ENCODE results near the gene RNF224.

DNA sequence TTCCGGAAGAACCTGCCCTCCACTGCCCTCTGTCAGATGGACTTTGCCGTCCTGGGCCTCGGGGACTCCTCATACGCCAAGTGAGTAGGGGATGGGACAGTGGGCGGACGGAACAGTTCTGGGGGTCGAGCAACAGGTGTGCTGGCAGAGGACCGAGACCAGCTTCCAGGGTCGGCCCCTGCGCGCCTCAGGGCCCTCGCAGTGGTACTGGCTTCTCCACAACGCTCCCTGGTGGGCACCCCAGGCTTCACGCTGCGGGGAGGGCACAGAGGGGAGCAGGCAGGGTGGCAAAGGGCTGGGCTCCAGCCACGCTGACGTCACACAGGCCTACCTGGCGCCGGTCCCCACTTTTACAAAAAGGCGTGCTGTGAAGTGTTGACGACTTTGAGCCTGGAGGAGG, 14.8 kb upstream of the RNF224 start:
- TF ChIP-seq, protein P1, sequence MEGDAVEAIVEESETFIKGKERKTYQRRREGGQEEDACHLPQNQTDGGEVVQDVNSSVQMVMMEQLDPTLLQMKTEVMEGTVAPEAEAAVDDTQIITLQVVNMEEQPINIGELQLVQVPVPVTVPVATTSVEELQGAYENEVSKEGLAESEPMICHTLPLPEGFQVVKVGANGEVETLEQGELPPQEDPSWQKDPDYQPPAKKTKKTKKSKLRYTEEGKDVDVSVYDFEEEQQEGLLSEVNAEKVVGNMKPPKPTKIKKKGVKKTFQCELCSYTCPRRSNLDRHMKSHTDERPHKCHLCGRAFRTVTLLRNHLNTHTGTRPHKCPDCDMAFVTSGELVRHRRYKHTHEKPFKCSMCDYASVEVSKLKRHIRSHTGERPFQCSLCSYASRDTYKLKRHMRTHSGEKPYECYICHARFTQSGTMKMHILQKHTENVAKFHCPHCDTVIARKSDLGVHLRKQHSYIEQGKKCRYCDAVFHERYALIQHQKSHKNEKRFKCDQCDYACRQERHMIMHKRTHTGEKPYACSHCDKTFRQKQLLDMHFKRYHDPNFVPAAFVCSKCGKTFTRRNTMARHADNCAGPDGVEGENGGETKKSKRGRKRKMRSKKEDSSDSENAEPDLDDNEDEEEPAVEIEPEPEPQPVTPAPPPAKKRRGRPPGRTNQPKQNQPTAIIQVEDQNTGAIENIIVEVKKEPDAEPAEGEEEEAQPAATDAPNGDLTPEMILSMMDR (conservative IDR thresholded peaks at IDR 0.05; ENCODE audit: low read depth in 2 of 2), result peak in 1 of 2 experiments; percentile 45; a peak in 2 of 4 replicates
- TF ChIP-seq, protein P2, sequence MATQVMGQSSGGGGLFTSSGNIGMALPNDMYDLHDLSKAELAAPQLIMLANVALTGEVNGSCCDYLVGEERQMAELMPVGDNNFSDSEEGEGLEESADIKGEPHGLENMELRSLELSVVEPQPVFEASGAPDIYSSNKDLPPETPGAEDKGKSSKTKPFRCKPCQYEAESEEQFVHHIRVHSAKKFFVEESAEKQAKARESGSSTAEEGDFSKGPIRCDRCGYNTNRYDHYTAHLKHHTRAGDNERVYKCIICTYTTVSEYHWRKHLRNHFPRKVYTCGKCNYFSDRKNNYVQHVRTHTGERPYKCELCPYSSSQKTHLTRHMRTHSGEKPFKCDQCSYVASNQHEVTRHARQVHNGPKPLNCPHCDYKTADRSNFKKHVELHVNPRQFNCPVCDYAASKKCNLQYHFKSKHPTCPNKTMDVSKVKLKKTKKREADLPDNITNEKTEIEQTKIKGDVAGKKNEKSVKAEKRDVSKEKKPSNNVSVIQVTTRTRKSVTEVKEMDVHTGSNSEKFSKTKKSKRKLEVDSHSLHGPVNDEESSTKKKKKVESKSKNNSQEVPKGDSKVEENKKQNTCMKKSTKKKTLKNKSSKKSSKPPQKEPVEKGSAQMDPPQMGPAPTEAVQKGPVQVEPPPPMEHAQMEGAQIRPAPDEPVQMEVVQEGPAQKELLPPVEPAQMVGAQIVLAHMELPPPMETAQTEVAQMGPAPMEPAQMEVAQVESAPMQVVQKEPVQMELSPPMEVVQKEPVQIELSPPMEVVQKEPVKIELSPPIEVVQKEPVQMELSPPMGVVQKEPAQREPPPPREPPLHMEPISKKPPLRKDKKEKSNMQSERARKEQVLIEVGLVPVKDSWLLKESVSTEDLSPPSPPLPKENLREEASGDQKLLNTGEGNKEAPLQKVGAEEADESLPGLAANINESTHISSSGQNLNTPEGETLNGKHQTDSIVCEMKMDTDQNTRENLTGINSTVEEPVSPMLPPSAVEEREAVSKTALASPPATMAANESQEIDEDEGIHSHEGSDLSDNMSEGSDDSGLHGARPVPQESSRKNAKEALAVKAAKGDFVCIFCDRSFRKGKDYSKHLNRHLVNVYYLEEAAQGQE (IDR thresholded peaks at IDR 0.05; ENCODE audit: unreplicated experiment), result no peak
- no peak for TF ChIP-seq STAT1 (IDR thresholded peaks at IDR 0.05; ENCODE audit: unreplicated experiment)
- no peak for TF ChIP-seq EZH2 (IDR thresholded peaks at IDR 0.05; ENCODE audit: low read depth, unreplicated experiment)
- no peak for TF ChIP-seq POLR2AphosphoS5 (IDR thresholded peaks at IDR 0.05; ENCODE audit: low read depth)
- no peak for TF ChIP-seq CREB1 (CRISPR knock-in tag; IDR thresholded peaks at IDR 0.05; ENCODE audit: low read depth)
- TF ChIP-seq NANOG (IDR thresholded peaks at IDR 0.05; ENCODE audit: borderline replicate concordance), result no peak
- TF ChIP-seq ZNF331 (CRISPR knock-in tag; IDR thresholded peaks at IDR 0.05; ENCODE audit: low read depth), result no peak
- TF ChIP-seq, protein P3, sequence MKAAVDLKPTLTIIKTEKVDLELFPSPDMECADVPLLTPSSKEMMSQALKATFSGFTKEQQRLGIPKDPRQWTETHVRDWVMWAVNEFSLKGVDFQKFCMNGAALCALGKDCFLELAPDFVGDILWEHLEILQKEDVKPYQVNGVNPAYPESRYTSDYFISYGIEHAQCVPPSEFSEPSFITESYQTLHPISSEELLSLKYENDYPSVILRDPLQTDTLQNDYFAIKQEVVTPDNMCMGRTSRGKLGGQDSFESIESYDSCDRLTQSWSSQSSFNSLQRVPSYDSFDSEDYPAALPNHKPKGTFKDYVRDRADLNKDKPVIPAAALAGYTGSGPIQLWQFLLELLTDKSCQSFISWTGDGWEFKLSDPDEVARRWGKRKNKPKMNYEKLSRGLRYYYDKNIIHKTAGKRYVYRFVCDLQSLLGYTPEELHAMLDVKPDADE (IDR thresholded peaks at IDR 0.05), result no peak
- TF ChIP-seq, protein P4, sequence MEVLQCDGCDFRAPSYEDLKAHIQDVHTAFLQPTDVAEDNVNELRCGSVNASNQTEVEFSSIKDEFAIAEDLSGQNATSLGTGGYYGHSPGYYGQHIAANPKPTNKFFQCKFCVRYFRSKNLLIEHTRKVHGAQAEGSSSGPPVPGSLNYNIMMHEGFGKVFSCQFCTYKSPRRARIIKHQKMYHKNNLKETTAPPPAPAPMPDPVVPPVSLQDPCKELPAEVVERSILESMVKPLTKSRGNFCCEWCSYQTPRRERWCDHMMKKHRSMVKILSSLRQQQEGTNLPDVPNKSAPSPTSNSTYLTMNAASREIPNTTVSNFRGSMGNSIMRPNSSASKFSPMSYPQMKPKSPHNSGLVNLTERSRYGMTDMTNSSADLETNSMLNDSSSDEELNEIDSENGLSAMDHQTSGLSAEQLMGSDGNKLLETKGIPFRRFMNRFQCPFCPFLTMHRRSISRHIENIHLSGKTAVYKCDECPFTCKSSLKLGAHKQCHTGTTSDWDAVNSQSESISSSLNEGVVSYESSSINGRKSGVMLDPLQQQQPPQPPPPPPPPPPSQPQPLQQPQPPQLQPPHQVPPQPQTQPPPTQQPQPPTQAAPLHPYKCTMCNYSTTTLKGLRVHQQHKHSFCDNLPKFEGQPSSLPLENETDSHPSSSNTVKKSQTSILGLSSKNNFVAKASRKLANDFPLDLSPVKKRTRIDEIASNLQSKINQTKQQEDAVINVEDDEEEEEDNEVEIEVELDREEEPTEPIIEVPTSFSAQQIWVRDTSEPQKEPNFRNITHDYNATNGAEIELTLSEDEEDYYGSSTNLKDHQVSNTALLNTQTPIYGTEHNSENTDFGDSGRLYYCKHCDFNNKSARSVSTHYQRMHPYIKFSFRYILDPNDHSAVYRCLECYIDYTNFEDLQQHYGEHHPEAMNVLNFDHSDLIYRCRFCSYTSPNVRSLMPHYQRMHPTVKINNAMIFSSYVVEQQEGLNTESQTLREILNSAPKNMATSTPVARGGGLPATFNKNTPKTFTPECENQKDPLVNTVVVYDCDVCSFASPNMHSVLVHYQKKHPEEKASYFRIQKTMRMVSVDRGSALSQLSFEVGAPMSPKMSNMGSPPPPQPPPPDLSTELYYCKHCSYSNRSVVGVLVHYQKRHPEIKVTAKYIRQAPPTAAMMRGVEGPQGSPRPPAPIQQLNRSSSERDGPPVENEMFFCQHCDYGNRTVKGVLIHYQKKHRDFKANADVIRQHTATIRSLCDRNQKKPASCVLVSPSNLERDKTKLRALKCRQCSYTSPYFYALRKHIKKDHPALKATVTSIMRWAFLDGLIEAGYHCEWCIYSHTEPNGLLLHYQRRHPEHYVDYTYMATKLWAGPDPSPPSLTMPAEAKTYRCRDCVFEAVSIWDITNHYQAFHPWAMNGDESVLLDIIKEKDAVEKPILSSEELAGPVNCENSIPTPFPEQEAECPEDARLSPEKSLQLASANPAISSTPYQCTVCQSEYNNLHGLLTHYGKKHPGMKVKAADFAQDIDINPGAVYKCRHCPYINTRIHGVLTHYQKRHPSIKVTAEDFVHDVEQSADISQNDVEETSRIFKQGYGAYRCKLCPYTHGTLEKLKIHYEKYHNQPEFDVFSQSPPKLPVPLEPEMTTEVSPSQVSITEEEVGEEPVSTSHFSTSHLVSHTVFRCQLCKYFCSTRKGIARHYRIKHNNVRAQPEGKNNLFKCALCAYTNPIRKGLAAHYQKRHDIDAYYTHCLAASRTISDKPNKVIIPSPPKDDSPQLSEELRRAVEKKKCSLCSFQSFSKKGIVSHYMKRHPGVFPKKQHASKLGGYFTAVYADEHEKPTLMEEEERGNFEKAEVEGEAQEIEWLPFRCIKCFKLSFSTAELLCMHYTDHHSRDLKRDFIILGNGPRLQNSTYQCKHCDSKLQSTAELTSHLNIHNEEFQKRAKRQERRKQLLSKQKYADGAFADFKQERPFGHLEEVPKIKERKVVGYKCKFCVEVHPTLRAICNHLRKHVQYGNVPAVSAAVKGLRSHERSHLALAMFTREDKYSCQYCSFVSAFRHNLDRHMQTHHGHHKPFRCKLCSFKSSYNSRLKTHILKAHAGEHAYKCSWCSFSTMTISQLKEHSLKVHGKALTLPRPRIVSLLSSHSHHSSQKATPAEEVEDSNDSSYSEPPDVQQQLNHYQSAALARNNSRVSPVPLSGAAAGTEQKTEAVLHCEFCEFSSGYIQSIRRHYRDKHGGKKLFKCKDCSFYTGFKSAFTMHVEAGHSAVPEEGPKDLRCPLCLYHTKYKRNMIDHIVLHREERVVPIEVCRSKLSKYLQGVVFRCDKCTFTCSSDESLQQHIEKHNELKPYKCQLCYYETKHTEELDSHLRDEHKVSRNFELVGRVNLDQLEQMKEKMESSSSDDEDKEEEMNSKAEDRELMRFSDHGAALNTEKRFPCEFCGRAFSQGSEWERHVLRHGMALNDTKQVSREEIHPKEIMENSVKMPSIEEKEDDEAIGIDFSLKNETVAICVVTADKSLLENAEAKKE (CRISPR knock-in tag; IDR thresholded peaks at IDR 0.05), result no peak
